ENCODE data around the gene NEK1. TPM values are rescaled to one million over a fixed set of nuclear protein-coding genes. Genes with fewer than 3 reads are reported as not detected.

The NEK1 gene
- 10 to 100 TPM; 10.2 to 15.8 (median 12.9) TPM for total RNA-seq

- intact Hi-C loops (cut with DNase I), result loop anchor here (10.0 kb wide), 1 partner anchor 113 kb away; no protein-coding TSS in a partner anchor
Observed at GRCh38 chr4:169611991-169612870, at the start of gene NEK1. NEK1 (minus strand) TSS chr4:169612583; CDS start chr4:169602630, 9,953 bp downstream.

GRCh38 chr4:169661761-169662160 lies 49.4 kb upstream of the NEK1 start:
- intact Hi-C loops (cut with DNase I), result loop anchor here (5.0 kb wide), 1 partner anchor 44 kb away; no protein-coding TSS in a partner anchor
- peaks cover 24 to 53% (median 35%) of the 10 kb centered on the region in 4 donors for H3K4me1 ChIP-seq
- no peak overlapping the region for H3K4me3 ChIP-seq
- H3K27ac ChIP-seq (replicated peaks in 1 of 4), result peak overlapping the region in 1 of 4 donors; percentile 81
- WGBS, result 82% methylated on average over 1 of the region's 1 CpG
- H3K27me3 ChIP-seq, result no peaks in the 10 kb centered on the region
- H3K9me3 ChIP-seq, result no peaks in the 10 kb centered on the region
- no peaks in the 10 kb centered on the region for H3K36me3 ChIP-seq
- no peak for DNase-seq (ENCODE audit: extremely low spot score)
- TF ChIP-seq EP300 (IDR thresholded peaks at IDR 0.05) (no peak), CTCF (IDR thresholded peaks at IDR 0.05) (no peak), POLR2AphosphoS5 (IDR thresholded peaks at IDR 0.05) (no peak), POLR2A (IDR thresholded peaks at IDR 0.05; ENCODE audit: low read depth) (no peak)

More at GRCh38 chr4:169611991-169612870, at the start of gene NEK1:
- peaks cover 9 to 33% (median 29%) of the 10 kb centered on the region in 4 donors for H3K4me1 ChIP-seq
- H3K27me3 ChIP-seq, result no peaks in the 10 kb centered on the region
- no peak for TF ChIP-seq EP300 (IDR thresholded peaks at IDR 0.05)
- TF ChIP-seq POLR2AphosphoS5 (IDR thresholded peaks at IDR 0.05), result peak; percentile 96 to 97
- no peak for TF ChIP-seq CTCF (IDR thresholded peaks at IDR 0.05)
- TF ChIP-seq POLR2A (IDR thresholded peaks at IDR 0.05; ENCODE audit: low read depth), result peak; percentile 74
- DNase-seq (ENCODE audit: extremely low spot score), result peak; percentile 97
- under 1% methylated on average over 59 of the region's 61 CpGs for WGBS
- no peaks in the 10 kb centered on the region for H3K9me3 ChIP-seq
- H3K36me3 ChIP-seq, result peaks cover 0 to 5% (median 0%) of the 10 kb centered on the region in 4 donors
- peak within 1 kb of the TSS; percentile 93 to 96 (median 96) for H3K27ac ChIP-seq (replicated peaks in 1 of 4)
- H3K4me3 ChIP-seq, result peak within 1 kb of the TSS; percentile 81 to 96 (median 86)

DNA sequence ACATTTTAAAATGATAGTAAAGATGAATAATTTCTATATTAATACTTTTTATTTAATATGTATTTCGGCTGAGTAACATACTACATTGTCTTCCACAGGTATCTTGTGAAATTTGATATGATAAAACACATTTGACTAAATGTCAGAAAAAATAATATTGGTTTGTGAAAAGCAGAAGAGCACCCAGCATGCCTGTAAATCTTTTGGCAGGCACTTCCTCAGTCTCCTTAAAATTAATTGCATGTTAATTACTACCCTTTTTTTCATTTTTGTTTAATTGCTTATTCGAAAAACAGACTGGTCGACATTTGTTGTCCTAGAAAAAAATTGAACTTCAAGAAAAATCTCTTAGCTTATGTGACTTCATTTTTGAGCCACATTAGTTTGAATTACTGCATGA lies 48.5 kb upstream of the NEK1 start:
- intact Hi-C loops (cut with DNase I), result loop anchor here (5.0 kb wide), 1 partner anchor 44 kb away; no protein-coding TSS in a partner anchor
- Histone ChIP-seq H3K4me1 (peaks cover 24 to 53% (median 35%) of the 10 kb centered on the region in 4 donors), H3K9me3 (no peaks in the 10 kb centered on the region), H3K27ac (replicated peaks in 1 of 4) (peak overlapping the region; percentile 75 to 82 (median 80)), H3K27me3 (no peaks in the 10 kb centered on the region), H3K4me3 (peak overlapping the region in 2 of 4 donors; percentile 53), H3K36me3 (no peaks in the 10 kb centered on the region)
- DNase-seq (ENCODE audit: extremely low spot score), result no peak
- WGBS, result 57% methylated on average over 3 of the region's 3 CpGs
- TF ChIP-seq POLR2AphosphoS5 (IDR thresholded peaks at IDR 0.05) (no peak), CTCF (IDR thresholded peaks at IDR 0.05) (no peak), EP300 (IDR thresholded peaks at IDR 0.05) (no peak), POLR2A (IDR thresholded peaks at IDR 0.05; ENCODE audit: low read depth) (no peak)

DNA sequence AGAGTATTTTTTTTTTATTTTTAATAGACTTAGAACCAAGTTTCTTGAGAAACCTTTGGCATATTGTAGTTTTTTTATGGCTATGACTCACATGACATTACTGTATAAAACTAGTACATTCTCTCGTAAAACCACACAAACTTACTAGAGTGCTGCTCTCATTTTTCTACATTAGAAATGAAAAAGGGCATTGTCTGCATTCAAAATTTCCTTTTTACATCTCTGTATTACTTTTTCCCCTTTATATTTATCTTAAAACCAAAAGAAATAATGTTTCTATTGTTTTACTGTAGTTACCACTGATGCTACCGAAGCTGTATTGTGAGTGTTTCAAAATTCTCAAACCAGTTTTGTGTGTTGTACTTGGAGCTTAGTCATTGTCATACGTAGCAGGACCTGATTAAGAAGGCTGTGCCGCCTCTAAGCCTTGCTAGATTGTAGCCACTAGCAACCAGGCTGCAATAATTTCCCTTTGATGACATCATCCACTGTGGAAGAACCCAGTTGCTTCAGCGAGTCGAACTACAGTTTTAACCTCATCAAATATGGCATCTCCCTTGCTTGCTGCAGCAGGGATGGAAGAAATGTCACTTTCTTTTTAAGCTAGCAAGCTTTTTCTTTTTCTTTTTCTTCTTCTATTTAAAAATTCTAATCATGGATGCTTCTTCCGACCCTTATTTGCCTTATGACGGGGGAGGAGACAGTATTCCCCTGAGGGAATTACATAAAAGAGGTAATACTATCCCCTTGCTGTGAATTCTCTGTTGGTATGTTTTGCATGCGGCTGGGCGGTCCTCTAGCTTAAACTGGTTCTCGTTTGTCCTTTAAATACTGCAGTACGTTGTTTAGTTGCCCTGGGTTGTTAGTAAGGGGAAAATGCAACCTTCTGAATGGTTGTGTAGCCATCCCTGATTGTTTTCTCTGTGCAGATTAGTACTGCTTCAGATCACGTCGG lies 47.6 kb upstream of the NEK1 start:
- intact Hi-C loops (cut with DNase I), result loop anchor here (5.0 kb wide), 1 partner anchor 43 kb away; no protein-coding TSS in a partner anchor
- 20% methylated on average over 14 of the region's 14 CpGs for WGBS
- Histone ChIP-seq H3K4me3 (peak overlapping the region; percentile 45 to 57 (median 53)), H3K27me3 (no peaks in the 10 kb centered on the region), H3K9me3 (no peaks in the 10 kb centered on the region), H3K4me1 (peaks cover 22 to 48% (median 32%) of the 10 kb centered on the region in 4 donors), H3K36me3 (no peaks in the 10 kb centered on the region), H3K27ac (replicated peaks in 1 of 4) (peak overlapping the region; percentile 75 to 82 (median 80))
- TF ChIP-seq EP300 (IDR thresholded peaks at IDR 0.05) (no peak), POLR2AphosphoS5 (IDR thresholded peaks at IDR 0.05) (peak; percentile 71 to 79)
- no peak for DNase-seq (ENCODE audit: extremely low spot score)
